Raji (cell line): ENCODE data around the gene LNX1.

Source experiments
- POLR2A ChIP-seq: IDR thresholded peaks from 2 replicates; pipeline ENCODE4 v1.6.1; 2011; ENCODE audit warnings: low read depth, low read length, control low read depth; ENCODE audit not compliant: insufficient read depth

The LNX1 gene

GRCh38 chr4:53614591-53614990 lies 23.3 kb upstream of the LNX1 start:
- TF ChIP-seq POLR2A, result no peak

- no peak for TF ChIP-seq POLR2A
Measured at GRCh38 chr4:53613428-53613827, 22.1 kb upstream of the LNX1 start.

- TF ChIP-seq POLR2A, result no peak
Measured at GRCh38 chr4:53608649-53609048, 17.4 kb upstream of the LNX1 start.

GRCh38 chr4:53608242-53608641 lies 17.0 kb upstream of the LNX1 start:
- no peak for TF ChIP-seq POLR2A

- no peak for TF ChIP-seq POLR2A
Measured at GRCh38 chr4:53605783-53606182, 14.5 kb upstream of the LNX1 start.

GRCh38 chr4:53602390-53602789 lies 11.1 kb upstream of the LNX1 start:
- TF ChIP-seq POLR2A, result no peak

GRCh38 chr4:53601251-53601764 lies 10.0 kb upstream of the LNX1 start:
- no peak for TF ChIP-seq POLR2A

- TF ChIP-seq POLR2A, result no peak
Measured at GRCh38 chr4:53599632-53600031, 8.3 kb upstream of the LNX1 start.

- no peak for TF ChIP-seq POLR2A
Measured at GRCh38 chr4:53598901-53599300, 7.6 kb upstream of the LNX1 start.

- TF ChIP-seq POLR2A, result no peak
Measured at GRCh38 chr4:53598483-53598882, 7.2 kb upstream of the LNX1 start.

GRCh38 chr4:53596901-53597300 lies 5.6 kb upstream of the LNX1 start:
- no peak for TF ChIP-seq POLR2A

GRCh38 chr4:53595834-53596233 lies 4.5 kb upstream of the LNX1 start:
- TF ChIP-seq POLR2A, result no peak

GRCh38 chr4:53595204-53595603 lies 3.9 kb upstream of the LNX1 start:
- no peak for TF ChIP-seq POLR2A

- no peak for TF ChIP-seq POLR2A
Measured at GRCh38 chr4:53593765-53594164, 2.5 kb upstream of the LNX1 start.

GRCh38 chr4:53592686-53593501 lies 1.6 kb upstream of the LNX1 start:
- TF ChIP-seq POLR2A, result no peak

GRCh38 chr4:53592122-53592521 lies 836 bp upstream of the LNX1 start:
- TF ChIP-seq POLR2A, result no peak

GRCh38 chr4:53590187-53590586 lies 1.1 kb downstream of the LNX1 start:
- TF ChIP-seq POLR2A, result no peak
